Anterior cingulate cortex (tissue), 58 donors: ENCODE data around the gene ETV4.
"Not testable (repeated sequence)": the region's sequence is repeated elsewhere in the genome, so short reads cannot be mapped to it uniquely, and the experiment has no call there.

Source experiments
- DNase-seq, 58 donors: peaks; one replicate each; lab custom pipeline; 2025; lab: John Stamatoyannopoulos, UW

ETV4 gene

GRCh38 chr17:43524945-43525575, 21.1 kb downstream of the ETV4 start:
- peak in 1 of 58 donors; percentile 8 for DNase-seq

GRCh38 chr17:43521389-43521788, 24.8 kb downstream of the ETV4 start:
- no peak for DNase-seq

GRCh38 chr17:43517615-43518386, 28.3 kb downstream of the ETV4 start:
- peak in 14 of 58 donors; percentile 2 to 67 (median 20) for DNase-seq

- no peak for DNase-seq
These were observed 29.0 kb downstream of the ETV4 start for GRCh38 chr17:43517161-43517560.

- DNase-seq, result peak in 1 of 58 donors; percentile 16
These were observed 30.5 kb downstream of the ETV4 start for GRCh38 chr17:43515656-43516055.

- DNase-seq, result not testable (repeated sequence)
These were observed 34.9 kb downstream of the ETV4 start for GRCh38 chr17:43511199-43511598.

GRCh38 chr17:43509440-43509839, 36.7 kb downstream of the ETV4 start:
- not testable (repeated sequence) for DNase-seq

- DNase-seq, result no peak
These were observed 55.5 kb downstream of the ETV4 start for GRCh38 chr17:43490621-43491020.

GRCh38 chr17:43483674-43484551, 62.2 kb downstream of the ETV4 start, which contains the start of gene DHX8:
Gene DHX8, plus strand, starts transcription at chr17:43483975. Its CDS starts 63 bp downstream, at chr17:43484038.
- DNase-seq, result peak; percentile 56 to 100 (median 96)

GRCh38 chr17:43482103-43483012, 63.8 kb downstream of the ETV4 start:
- no peak for DNase-seq

- DNase-seq, result no peak
These were observed 66.2 kb downstream of the ETV4 start for GRCh38 chr17:43479948-43480347.
